SHP77 (cell line): ENCODE measurements around the gene PLOD3.

Source experiments
- DNase-seq, 2 experiments: peaks; one replicate each; lab custom pipeline; 2025; lab: John Stamatoyannopoulos, UW

PLOD3 gene

DNA sequence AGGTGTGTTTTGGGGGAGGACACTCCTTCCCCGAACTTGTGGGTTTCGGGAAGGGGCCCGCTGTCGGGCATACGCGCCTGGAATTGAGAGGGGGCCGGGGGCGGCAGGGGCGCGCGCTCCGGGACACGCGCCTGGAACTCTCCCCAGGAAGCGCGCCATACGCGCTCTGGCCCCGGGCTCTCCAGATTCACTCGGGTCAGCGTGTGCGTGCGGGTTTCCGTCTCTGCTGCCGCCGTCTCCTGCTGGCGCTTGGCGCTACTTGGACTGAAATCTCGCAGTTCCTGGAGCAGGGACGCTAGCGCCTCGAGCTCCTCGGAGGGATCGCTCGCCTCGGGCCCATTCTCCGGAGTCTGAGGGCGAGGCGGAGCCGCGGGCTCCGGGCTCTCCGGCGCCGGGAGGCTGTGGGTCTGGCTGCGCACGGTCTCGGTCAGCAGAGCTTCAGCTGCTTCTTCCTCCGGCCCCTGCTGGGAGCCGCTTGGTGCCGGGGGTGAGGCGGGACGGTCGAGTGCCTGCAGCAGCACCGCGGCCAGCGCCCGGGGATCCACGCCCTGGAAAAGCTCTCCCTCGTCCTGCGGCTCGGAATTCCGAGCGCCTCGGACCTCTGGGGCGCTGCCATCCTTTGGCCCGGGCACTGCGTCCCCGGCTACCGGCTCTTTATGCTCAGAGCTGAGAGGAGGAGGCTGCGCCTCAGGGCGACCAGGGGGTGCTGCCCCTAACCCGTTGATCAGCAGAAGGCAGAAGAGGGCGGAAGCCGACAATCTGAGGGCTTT is 53.1 kb downstream of the PLOD3 start:
- no peak for DNase-seq

DNA sequence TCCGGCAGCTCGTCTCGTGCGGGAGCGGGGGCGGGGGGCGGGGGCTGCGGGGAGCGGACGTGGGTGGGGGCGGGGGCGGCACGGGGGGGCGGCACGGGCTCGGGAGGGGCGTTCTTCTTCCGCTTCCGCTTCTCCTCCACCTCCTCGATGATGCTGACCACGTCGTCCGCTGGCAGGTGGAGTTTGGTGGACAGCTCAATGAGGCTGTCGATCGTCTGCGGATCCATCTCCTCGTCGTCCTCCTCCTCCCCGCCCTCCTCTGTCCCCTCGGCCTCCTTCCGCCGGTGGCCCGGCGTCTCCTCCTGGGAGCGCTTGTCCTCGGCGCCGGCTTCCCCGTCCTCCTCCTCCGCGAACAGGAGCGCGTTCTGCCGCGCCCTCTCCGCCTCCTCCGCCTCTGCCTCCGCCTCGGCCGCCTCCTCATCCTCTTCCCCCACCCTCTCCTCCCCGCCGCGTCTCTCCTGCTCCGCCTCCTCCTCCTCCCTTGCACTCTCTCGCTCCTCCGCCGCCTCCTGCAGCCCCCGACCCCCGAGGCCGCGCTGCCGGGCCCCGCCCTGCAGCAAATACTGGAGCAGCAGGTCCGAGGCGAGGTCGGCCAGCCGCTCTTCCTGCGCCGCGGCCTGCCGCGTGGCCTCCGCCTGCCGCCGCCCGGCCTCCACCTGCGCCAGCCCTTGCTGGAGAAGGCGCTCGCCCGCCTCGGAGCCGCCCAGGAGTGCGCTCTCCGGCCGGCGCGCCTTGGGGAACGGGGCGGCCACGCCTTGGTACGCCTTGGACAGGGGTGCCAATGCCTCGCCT is 53.9 kb downstream of the PLOD3 start:
- peak; percentile 59 to 67 for DNase-seq

- peak in 1 of 2 experiments; percentile 67 for DNase-seq
Measured at GRCh38 chr7:101162551-101163278, 54.7 kb downstream of the PLOD3 start.

- no peak for DNase-seq
Measured at GRCh38 chr7:101161692-101162471, 55.5 kb downstream of the PLOD3 start.

DNA sequence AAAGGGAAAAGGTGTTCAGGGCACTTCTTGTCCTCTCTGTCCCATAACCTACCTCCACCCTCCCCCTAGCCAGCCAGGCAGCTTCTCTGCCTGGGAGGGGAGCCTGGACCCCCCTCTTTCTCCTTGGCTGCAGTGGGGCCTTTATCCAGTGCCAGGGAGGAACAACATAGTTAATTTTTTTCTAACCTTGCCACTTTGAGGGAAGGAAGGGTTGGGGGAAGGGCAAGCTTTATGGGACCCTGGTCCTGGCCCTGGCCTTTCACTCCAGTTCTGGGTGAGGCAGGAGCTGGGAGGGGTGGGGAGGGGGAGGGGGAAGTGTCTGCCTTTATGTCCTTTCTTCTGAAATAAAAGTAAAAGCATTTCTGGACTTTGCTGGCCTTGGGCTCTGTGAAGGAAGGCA is 56.5 kb downstream of the PLOD3 start:
- no peak for DNase-seq

DNA sequence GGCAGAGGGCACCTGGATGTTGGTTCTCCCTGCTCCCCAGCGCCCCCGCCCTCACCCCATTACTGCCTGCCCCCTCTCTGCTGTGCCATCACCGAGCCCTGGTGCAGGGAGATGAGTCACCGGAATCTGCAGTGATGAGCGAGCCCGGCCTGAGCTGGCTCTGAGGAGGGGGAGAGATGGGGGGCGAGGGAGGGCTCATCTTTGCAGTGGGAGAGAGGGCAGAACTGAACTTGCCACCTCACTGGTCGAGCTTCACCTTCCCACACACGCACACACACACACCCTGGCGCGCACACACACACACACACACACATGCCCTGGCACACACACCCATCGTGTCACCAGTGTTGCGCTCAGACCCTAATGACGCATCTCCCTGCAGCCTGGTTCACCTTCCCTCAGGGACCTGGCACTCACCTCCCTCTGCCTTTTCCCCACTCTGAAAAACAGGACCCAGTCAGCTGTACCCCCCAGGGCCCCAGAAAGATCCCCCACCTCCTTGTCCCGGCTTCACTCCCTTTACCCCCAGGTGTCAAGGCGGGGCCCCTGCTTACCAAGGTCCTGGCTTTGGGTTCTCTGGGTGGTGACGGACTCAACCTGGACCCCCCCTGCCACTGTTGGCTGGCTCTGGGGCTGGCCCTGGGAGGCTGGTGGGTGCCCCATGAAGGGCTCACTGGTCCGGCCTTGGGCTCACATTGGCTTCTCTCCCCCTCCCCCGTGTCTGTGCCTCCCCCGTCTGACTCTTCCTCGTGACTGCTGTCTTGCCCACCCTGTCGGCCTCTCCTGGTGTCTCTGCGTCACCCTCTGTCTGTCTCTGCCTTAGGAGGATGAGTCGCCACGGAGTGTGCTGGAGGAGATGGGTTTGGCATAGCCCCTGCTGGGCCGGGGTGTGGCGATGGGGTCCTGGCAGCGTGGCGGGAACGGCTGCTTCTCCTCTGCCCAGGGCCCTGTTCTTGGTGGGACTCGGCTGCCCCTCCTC is 57.4 kb downstream of the PLOD3 start:
- DNase-seq = no peak

- no peak for DNase-seq
Measured at GRCh38 chr7:101156866-101157589, 60.4 kb downstream of the PLOD3 start.

DNA sequence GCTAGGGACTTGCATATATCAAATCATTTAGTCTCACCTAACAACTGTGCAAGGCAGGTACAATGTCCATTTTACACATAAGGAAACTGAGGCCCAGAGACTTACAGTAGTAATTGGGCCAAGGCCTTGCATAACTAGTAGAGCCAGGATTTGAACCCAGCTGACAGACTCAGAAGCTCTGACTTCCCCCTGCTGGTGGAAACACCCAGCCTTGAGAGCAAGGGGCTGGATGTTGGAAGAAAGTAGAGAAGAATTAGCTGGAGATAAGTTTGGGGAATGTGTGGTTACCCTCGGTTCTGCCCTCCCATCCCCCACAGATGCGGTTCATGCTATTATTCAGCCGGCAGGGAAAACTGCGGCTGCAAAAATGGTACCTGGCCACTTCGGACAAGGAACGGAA is 61.1 kb downstream of the PLOD3 start:
- DNase-seq = no peak
